Stimulated activated naive CD8-positive, alpha-beta T cell treated with anti-CD3 and anti-CD28 coated beads, Interleukin-15, Interleukin-2, amounts not matched to agents 100 ng/mL and 50 ng/mL, for 24 hours (primary cell): ENCODE measurements around the gene KRI1.
A peak's percentile ranks its signal among the peaks of the same experiment; 100 is the strongest.

Source experiments
- H3K27ac Mint-ChIP-seq: one replicate; pipeline ENCODE4 v1.8.0; 2021; ENCODE audit warnings: mild to moderate bottlenecking, mixed read lengths
- H3K27me3 Mint-ChIP-seq: one replicate; pipeline ENCODE4 v1.8.0; 2021; ENCODE audit warnings: mixed read lengths
- H3K36me3 Mint-ChIP-seq: one replicate; pipeline ENCODE4 v1.8.0; 2021; ENCODE audit warnings: low read depth, mixed read lengths
- H3K4me1 Mint-ChIP-seq: one replicate; pipeline ENCODE4 v1.8.0; 2021; ENCODE audit warnings: low read depth, mixed read lengths
- H3K4me3 Mint-ChIP-seq: one replicate; pipeline ENCODE4 v1.8.0; 2021; ENCODE audit warnings: mild to moderate bottlenecking, mixed read lengths
- H3K9me3 Mint-ChIP-seq: one replicate; pipeline ENCODE4 v1.8.0; 2021; ENCODE audit warnings: mixed read lengths

Gene KRI1

DNA sequence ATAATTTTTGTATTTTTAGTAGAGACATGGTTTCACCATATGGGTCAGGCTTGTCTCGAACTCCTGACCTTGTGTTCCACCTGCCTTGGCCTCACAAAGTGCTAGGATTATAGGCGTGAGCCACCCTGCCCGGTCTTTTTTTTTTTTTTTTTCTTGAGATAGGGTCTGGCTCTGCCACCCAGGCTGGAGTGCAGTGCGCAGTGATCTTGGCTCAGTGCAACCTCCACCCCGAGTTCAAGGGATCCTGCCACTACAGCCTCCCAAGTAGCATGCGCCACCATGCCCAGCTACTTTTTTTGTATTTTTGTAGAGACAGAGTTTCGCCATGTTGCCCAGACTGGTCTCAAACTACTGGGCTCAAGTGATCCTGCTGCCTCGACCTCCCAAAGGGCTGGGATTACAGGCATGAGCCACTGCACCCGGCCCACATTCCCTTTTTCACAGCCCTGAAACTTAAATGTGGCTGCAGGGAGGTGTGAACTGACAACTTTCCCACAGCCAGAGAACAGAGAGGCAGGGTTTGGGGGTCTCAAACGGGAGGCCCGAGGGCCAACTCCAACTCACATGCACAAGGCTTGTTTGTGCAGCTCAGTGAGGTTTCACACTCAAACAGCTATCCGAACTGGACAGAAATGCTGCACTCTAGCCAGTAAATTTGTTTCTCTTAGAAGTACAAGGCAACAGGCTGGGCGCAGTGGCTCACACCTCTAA, 44.2 kb downstream of the KRI1 start:
- peaks cover 26% of the 10 kb centered on the region for H3K27me3 Mint-ChIP-seq
- H3K4me3 Mint-ChIP-seq, result no peak overlapping the region
- no peaks in the 10 kb centered on the region for H3K36me3 Mint-ChIP-seq
- H3K9me3 Mint-ChIP-seq, result no peaks in the 10 kb centered on the region
- H3K27ac Mint-ChIP-seq, result no peak overlapping the region
- H3K4me1 Mint-ChIP-seq, result peaks cover 27% of the 10 kb centered on the region

DNA sequence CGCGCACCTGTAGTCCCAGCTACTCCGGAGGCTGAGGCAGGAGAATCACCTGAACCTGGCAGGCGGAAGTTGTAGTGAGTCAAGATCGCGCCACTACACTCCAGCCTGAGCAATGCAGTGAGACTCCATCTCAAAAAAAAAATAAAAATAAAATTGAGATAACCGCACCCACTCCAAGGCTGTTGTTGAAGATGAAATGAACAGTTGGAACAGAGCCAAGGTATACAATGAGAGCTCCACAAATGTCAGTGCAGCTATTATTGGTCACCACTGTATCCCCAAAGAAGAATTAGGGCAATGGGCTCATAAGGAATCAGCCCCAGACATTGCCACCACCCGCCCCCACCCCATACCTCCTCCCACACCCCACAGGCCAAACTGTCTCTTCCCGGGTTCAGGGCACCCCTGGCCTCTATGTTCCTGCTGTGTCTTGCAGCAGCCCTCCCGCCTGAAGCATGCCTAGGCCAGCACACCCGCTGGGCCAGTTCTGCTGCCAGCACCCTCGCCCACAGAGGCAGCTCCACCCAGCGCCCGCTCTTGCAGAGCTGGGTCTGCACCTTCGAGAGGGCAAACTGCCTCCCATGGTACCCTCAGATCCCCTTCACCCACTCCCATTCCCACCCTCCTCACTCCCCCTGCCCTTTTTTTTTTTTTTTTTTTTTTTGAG, 45.0 kb downstream of the KRI1 start:
- no peaks in the 10 kb centered on the region for H3K36me3 Mint-ChIP-seq
- H3K27ac Mint-ChIP-seq, result no peak overlapping the region
- H3K9me3 Mint-ChIP-seq, result no peaks in the 10 kb centered on the region
- peaks cover 28% of the 10 kb centered on the region for H3K4me1 Mint-ChIP-seq
- H3K27me3 Mint-ChIP-seq, result peaks cover 34% of the 10 kb centered on the region
- no peak overlapping the region for H3K4me3 Mint-ChIP-seq

DNA sequence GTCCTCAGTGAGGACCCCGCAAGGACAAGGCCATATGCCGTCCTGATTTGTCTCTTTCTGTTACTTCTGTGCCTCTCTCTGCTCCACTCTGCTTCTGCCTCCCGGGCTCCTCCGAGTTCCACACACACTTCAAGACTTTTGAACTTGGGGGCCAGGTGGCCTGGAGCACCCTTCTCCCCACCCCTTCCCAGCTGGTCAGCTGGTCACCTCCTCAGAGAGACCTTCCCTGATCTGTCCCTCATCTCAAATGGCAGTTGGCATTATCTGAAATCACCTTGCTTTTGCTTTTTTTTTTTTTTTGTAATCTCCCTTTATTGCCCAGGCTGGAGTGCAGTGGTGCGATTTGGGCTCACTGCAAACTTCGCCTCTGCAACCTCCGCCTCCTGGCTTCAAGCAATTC, 46.4 kb downstream of the KRI1 start:
- Mint-ChIP-seq H3K36me3 (no peaks in the 10 kb centered on the region), H3K4me1 (peaks cover 28% of the 10 kb centered on the region), H3K9me3 (no peaks in the 10 kb centered on the region), H3K27ac (no peak overlapping the region), H3K4me3 (no peak overlapping the region), H3K27me3 (peaks cover 46% of the 10 kb centered on the region)

DNA sequence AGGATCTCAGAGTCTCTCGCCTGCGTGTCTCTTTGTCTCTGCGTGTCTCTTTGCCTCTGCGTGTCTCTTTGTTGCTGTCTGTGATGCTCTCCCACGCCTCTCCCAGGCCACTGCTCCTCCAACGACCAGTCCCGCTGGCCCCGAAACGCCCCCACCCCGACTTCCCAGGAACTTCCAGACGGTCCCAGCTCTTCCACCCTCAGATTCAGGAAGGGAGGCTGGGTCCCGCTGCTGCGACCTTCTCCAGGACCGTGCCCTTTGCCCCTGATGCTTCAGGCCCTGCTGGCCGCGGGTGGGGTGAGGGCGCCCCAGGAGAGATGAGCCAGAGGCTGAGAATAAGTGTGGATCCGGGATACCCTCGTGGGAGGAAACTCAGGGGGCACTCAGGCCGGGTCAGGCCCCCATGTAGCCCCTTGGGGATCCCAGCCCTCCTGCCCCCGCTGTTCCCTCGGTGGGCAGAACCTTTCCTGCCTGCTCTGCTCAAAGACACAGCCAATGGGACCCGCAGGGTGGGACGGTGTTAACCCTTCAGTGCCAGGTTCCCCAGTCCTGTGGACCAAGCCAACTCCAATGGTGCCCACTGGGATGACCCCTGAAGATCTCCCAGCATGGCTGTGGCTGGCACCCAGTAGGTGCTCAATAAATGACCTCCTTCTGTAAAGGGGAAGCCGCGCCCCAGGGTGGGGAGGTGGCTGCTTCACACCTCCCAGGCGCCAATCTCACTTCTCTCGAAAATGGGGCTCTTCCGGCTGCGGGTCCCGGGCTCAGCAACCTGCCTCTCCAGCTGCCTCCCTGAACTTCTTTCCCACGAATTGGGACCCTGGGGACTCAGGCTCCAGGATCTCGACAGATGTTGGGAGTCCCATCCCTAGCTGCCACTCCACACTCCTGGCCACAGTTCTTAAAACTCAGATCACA, 47.1 kb downstream of the KRI1 start:
- peak overlapping the region; percentile 27 for H3K4me3 Mint-ChIP-seq
- H3K27ac Mint-ChIP-seq, result no peak overlapping the region
- H3K4me1 Mint-ChIP-seq, result peaks cover 32% of the 10 kb centered on the region
- H3K27me3 Mint-ChIP-seq, result peaks cover 51% of the 10 kb centered on the region
- no peaks in the 10 kb centered on the region for H3K36me3 Mint-ChIP-seq
- H3K9me3 Mint-ChIP-seq, result no peaks in the 10 kb centered on the region

DNA sequence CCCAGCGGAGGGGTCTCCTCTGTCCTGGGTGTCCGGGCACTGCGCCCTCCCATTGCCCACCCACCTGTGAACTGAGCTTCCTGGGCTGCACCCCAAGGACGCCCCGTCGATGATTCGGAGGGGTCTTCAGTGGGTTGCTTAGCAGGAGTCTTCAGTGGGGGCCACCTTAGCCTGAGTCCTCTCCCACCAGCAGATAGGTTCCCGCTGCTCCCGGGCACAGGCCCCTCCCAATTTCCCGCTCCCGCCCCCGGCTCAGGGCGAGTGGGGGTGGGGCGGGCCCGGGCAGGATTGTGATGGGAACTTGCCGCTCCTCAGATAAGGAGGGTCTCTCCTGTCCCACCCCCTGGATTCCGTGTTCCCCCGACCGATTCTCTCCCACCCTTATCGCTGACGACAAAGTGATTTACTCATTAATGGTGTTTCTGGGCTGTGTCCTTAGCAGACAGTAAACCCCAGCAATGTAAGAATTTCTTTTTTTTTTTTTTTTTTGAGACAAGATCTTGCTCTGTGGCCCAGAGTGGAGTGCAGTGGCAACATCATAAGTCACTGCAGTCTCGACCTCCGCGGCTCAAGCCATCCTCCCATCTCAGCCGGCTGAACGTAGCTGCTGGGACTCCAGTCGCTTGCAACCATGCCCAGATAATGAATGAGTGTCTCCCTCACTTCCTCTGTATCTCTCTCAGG, 47.9 kb downstream of the KRI1 start:
- peak overlapping the region; percentile 39 for H3K4me3 Mint-ChIP-seq
- H3K36me3 Mint-ChIP-seq, result no peaks in the 10 kb centered on the region
- H3K27ac Mint-ChIP-seq, result no peak overlapping the region
- H3K4me1 Mint-ChIP-seq, result peaks cover 39% of the 10 kb centered on the region
- H3K27me3 Mint-ChIP-seq, result peaks cover 59% of the 10 kb centered on the region
- no peaks in the 10 kb centered on the region for H3K9me3 Mint-ChIP-seq

DNA sequence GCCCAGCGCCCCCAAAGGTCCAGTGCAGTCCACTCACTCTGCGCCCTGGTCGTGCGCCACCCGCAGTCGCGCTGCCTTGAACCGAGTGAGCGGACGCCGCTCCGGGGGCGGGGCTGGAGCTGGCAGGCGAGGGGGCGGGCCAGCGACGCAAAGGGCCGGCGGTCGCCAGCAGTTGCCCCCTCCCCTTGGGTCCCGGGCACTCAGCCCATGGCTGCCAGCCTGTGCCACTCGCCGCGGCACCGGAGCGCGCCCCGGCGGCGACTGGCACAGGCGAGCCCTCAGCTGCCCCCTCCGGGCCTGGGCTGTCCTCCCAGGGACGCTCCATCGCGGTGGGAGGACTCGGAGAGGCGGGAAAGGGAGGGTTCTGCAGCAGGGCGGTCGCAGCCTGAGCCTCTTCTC, 48.5 kb downstream of the KRI1 start, which contains the start of gene S1PR5:
Gene S1PR5 (minus strand): TSS at position 87 of the 399 bp plus-strand sequence. CDS start 2,436 bp downstream, outside the sequence.
- H3K4me3 Mint-ChIP-seq, result peak within 1 kb of the TSS; percentile 75
- H3K27ac Mint-ChIP-seq, result no peak within 1 kb of the TSS
- H3K27me3 Mint-ChIP-seq, result peaks cover 63% of the 10 kb centered on the region
- peaks cover 39% of the 10 kb centered on the region for H3K4me1 Mint-ChIP-seq
- H3K9me3 Mint-ChIP-seq, result no peaks in the 10 kb centered on the region
- no peaks in the 10 kb centered on the region for H3K36me3 Mint-ChIP-seq

DNA sequence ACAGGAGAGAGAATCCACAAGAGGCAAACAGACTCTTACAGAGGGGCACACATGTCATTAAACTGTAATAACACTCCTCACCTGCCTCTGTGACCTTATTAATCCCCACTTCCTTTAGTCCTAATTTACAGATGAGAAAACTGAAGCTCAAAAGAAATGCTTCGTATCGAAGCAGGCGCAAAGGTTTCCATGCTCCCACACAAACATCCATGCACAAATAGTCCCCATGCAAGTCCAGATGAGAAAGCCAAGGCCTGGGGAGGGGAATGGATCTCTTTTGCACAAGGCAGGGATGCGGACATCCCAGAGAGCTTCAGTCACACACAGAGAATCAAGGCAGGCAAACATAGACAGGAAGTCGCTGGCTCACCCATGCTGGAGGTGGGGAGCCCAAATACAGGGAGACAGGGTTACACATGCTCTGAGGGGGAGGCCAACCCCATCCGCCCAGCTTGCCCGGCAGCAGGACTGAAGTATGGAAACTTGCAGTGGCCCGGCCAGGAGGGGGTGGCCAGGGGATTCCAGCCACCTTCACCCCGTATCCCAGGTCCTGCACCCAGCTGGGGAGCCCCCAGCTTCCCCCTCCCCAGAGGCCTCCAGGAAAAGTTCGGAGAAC, 49.0 kb downstream of the KRI1 start:
- H3K27ac Mint-ChIP-seq, result no peak overlapping the region
- peaks cover 39% of the 10 kb centered on the region for H3K4me1 Mint-ChIP-seq
- no peaks in the 10 kb centered on the region for H3K36me3 Mint-ChIP-seq
- H3K27me3 Mint-ChIP-seq, result peaks cover 63% of the 10 kb centered on the region
- no peaks in the 10 kb centered on the region for H3K9me3 Mint-ChIP-seq
- peak overlapping the region; percentile 75 for H3K4me3 Mint-ChIP-seq

DNA sequence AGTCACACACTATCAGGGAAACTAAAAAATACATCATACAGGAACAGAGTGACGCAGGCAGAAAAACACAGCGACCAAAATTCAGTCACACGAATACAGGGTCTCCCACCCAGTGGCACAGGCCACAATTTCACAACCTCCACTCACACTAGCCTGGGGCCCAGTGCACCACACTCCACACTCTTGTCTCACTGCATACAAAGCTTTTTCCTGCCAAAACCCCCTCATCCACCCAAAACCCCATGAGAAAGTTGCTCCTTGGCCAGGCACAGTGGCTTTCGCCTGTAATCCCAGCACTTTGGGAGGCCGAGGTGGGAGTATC, 49.8 kb downstream of the KRI1 start:
- peaks cover 39% of the 10 kb centered on the region for H3K4me1 Mint-ChIP-seq
- peaks cover 63% of the 10 kb centered on the region for H3K27me3 Mint-ChIP-seq
- H3K36me3 Mint-ChIP-seq, result no peaks in the 10 kb centered on the region
- H3K27ac Mint-ChIP-seq, result no peak overlapping the region
- H3K9me3 Mint-ChIP-seq, result no peaks in the 10 kb centered on the region
- peak overlapping the region; percentile 75 for H3K4me3 Mint-ChIP-seq

DNA sequence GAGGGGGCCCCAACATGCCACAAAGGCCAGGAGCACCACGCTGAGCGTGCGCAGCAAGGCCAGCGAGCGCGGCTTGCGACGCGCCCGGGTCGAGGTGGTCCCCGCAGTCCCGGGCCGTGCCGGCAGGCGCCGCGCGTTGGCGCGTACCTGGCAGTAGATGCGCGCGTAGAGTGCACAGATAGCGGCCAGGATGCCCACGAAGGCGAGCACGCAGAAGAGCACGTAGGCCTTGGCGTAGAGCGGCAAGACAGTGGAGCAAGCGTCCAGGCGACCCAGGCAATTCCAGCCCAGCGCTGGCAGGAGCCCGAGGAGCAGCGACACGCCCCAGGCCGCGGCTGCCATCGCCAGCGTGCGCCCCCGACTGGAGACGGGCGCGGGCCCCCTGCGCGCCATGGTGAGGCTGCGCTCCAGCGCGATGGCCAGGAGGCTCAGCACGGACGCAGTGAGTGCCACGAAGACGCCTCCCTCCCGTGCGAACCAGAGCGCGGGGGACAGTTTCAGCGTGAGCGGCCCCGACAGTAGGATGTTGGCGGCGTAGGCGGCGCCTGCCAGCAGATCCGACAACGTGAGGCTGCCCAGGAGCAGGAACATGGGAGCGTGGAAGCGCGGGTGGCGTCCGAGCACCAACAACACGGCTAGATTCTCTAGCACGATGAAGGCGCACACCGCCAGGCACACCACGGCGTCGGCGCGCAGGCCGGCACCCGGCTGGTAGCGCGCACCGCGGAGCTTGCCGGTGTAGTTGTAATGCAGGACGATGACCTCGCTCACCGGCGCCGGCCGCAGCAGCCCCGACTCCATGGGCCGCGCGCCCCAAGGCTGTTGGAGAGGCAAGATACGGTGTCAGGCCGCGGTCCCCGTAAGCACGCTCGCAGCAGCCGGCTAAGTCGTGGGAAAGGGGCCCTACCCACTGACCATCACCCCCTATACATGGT, 51.3 kb downstream of the KRI1 start:
- H3K9me3 Mint-ChIP-seq, result no peaks in the 10 kb centered on the region
- peaks cover 39% of the 10 kb centered on the region for H3K4me1 Mint-ChIP-seq
- peak overlapping the region; percentile 73 for H3K4me3 Mint-ChIP-seq
- no peaks in the 10 kb centered on the region for H3K36me3 Mint-ChIP-seq
- no peak overlapping the region for H3K27ac Mint-ChIP-seq
- peaks cover 57% of the 10 kb centered on the region for H3K27me3 Mint-ChIP-seq

DNA sequence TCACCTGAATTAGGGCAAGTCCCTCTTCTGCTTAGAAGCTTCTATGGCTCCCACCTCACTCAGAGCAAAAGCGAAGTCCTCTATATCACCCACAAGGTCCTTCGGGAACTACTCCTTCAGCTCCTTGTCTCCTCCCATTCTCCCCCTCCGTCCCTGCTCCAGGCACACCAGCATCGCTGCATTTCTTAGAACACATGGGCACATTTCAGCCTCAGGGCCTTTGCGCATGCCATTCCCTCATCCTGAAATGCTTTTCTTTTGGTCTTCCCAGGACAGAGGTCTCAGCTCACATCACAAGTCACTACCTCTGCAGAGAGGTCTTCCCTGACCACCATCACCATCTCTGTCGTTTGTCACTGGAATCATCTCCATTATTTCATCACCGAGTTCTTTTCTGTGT, 52.6 kb downstream of the KRI1 start:
- peaks cover 45% of the 10 kb centered on the region for H3K27me3 Mint-ChIP-seq
- H3K4me1 Mint-ChIP-seq, result peaks cover 35% of the 10 kb centered on the region
- peak overlapping the region; percentile 30 for H3K4me3 Mint-ChIP-seq
- no peaks in the 10 kb centered on the region for H3K9me3 Mint-ChIP-seq
- H3K36me3 Mint-ChIP-seq, result no peaks in the 10 kb centered on the region
- H3K27ac Mint-ChIP-seq, result no peak overlapping the region

DNA sequence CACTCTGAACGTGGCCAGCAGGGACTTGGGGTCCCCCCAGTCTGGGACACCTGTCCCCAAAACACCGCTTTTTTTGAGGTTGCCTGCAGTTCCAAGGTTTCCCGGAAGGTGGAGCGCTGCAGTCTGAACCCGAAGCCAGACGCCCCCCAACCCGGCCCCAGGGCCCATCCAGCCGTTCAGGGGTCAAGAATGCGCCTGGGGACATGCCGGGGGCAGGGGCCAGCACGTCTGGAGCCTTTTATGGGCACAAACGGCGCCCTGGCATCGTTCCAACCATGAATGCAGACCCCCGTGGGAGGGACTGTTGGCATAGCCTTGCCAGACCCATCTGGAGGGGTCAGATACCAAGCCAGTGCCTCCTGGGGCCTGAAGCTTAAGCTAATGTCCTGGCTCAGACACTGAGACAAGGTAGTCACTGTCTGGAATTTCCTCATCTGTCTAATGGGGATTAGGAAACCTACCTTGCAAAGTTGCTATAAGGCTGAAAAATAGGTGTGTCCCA, 55.5 kb downstream of the KRI1 start:
- H3K36me3 Mint-ChIP-seq, result no peaks in the 10 kb centered on the region
- H3K9me3 Mint-ChIP-seq, result no peaks in the 10 kb centered on the region
- H3K27ac Mint-ChIP-seq, result no peak overlapping the region
- H3K4me1 Mint-ChIP-seq, result peaks cover 28% of the 10 kb centered on the region
- no peak overlapping the region for H3K4me3 Mint-ChIP-seq
- peaks cover 26% of the 10 kb centered on the region for H3K27me3 Mint-ChIP-seq

DNA sequence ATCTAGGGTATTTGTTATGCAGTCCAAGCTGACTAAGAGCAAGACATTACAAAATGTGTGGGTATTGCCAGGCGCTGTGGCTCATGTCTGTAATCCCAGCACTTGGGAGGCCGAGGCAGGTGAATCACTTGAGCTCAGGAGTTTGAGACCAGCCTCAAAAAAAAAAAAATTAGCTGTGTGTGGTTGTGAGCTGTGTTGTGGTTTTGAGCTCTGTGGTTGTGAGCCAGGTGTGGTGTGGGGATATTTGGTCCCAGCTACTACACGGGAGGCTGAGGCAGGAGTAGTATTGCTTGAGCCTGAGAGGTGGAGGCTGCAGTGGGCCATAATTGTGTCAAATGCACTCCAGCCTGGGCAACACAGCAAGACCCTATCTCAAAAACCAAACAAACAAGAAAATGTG, 57.1 kb downstream of the KRI1 start:
- H3K36me3 Mint-ChIP-seq, result no peaks in the 10 kb centered on the region
- H3K27ac Mint-ChIP-seq, result no peak overlapping the region
- peaks cover 12% of the 10 kb centered on the region for H3K27me3 Mint-ChIP-seq
- H3K4me1 Mint-ChIP-seq, result peaks cover 24% of the 10 kb centered on the region
- H3K9me3 Mint-ChIP-seq, result no peaks in the 10 kb centered on the region
- H3K4me3 Mint-ChIP-seq, result peak overlapping the region; percentile 14

DNA sequence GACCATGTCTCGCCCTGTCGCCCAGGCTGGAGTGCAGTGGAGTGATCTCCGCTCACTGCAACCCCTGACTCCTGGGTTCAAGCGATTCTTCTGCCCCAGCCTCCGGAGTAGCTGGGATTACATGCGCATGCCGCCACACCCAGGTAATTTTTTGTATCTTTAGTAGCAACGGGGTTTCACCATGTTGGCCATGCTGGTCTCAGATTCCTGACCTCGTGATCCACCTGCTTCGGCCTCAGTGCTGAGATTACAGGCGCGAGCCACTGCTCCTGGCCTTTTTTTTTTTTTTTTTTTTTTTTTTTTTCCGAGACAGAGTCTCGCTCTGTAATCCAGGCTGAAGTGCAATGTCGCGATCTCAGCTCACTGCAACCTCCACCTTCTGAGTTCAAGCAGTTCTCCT, 57.8 kb downstream of the KRI1 start:
- Mint-ChIP-seq H3K27me3 (peaks cover 5% of the 10 kb centered on the region), H3K27ac (no peak overlapping the region), H3K4me3 (no peak overlapping the region), H3K4me1 (peaks cover 22% of the 10 kb centered on the region), H3K36me3 (no peaks in the 10 kb centered on the region), H3K9me3 (no peaks in the 10 kb centered on the region)
